Measurements from ENCODE around the gene ACTN1. TPM values are rescaled to one million over a fixed set of nuclear protein-coding genes. Genes with fewer than 3 reads are reported as not detected.

Gene ACTN1
- total and polyA plus RNA-seq, 2 experiments from 2014 or later, result 88.0 to 163 TPM

GRCh38 chr14:69012256-69012953 is 33.3 kb upstream of the ACTN1 start:
- Histone ChIP-seq H3K4me2 (no peak overlapping the region), H3K9me2 (replicated peaks; ENCODE audit: insufficient read depth) (no peaks in the 10 kb centered on the region), H3K79me2 (no peaks in the 10 kb centered on the region), H4K20me1 (ENCODE audit: insufficient read depth, poor library complexity, severe bottlenecking) (no peaks in the 10 kb centered on the region), H3K9me3 (ENCODE audit: low read depth) (no peaks in the 10 kb centered on the region), H3K27me3 (no peaks in the 10 kb centered on the region), H2AFZ (no peak overlapping the region), H3K36me3 (replicated peaks; ENCODE audit: insufficient read depth, low read depth) (no peaks in the 10 kb centered on the region), H3K4me1 (ENCODE audit: insufficient read depth) (peaks cover 14% of the 10 kb centered on the region), H3K4me3 (no peak overlapping the region), H3K27ac (no peak overlapping the region)
- TF ChIP-seq EZH2phosphoT487 (IDR thresholded peaks at IDR 0.05; ENCODE audit: low read depth, severe bottlenecking, unreplicated experiment), result no peak
- TF ChIP-seq CTCF (IDR thresholded peaks at IDR 0.05; ENCODE audit: poor library complexity), result no peak
- no peak for TF ChIP-seq EZH2 (IDR thresholded peaks at IDR 0.05; ENCODE audit: borderline replicate concordance)
- no peak for DNase-seq (ENCODE audit: low spot score)
- 97% methylated on average over 5 of the region's 5 CpGs for WGBS (ENCODE audit: low lambda C conversion rate, missing lambda C conversion rate)

- Histone ChIP-seq H3K4me1 (ENCODE audit: insufficient read depth) (peaks cover 14% of the 10 kb centered on the region), H4K20me1 (ENCODE audit: insufficient read depth, poor library complexity, severe bottlenecking) (no peaks in the 10 kb centered on the region), H2AFZ (no peak overlapping the region), H3K36me3 (replicated peaks; ENCODE audit: insufficient read depth, low read depth) (no peaks in the 10 kb centered on the region), H3K9me2 (replicated peaks; ENCODE audit: insufficient read depth) (no peaks in the 10 kb centered on the region), H3K4me2 (no peak overlapping the region), H3K27ac (no peak overlapping the region), H3K9me3 (ENCODE audit: low read depth) (no peaks in the 10 kb centered on the region), H3K79me2 (no peaks in the 10 kb centered on the region), H3K27me3 (no peaks in the 10 kb centered on the region), H3K4me3 (no peak overlapping the region)
- TF ChIP-seq EZH2 (IDR thresholded peaks at IDR 0.05; ENCODE audit: borderline replicate concordance) (no peak), EZH2phosphoT487 (IDR thresholded peaks at IDR 0.05; ENCODE audit: low read depth, severe bottlenecking, unreplicated experiment) (no peak), CTCF (IDR thresholded peaks at IDR 0.05; ENCODE audit: poor library complexity) (no peak)
- DNase-seq (ENCODE audit: low spot score), result no peak
- WGBS (ENCODE audit: low lambda C conversion rate, missing lambda C conversion rate), result 88% methylated on average over 1 of the region's 1 CpG
Measured at GRCh38 chr14:69010648-69011047, 31.5 kb upstream of the ACTN1 start.

GRCh38 chr14:69008421-69008884 is 29.4 kb upstream of the ACTN1 start:
- Histone ChIP-seq H4K20me1 (ENCODE audit: insufficient read depth, poor library complexity, severe bottlenecking) (no peaks in the 10 kb centered on the region), H3K4me1 (ENCODE audit: insufficient read depth) (peaks cover 9% of the 10 kb centered on the region), H3K9me3 (ENCODE audit: low read depth) (no peaks in the 10 kb centered on the region), H3K27ac (peak overlapping the region; percentile 54), H3K9me2 (replicated peaks; ENCODE audit: insufficient read depth) (no peaks in the 10 kb centered on the region), H3K4me2 (no peak overlapping the region), H3K27me3 (no peaks in the 10 kb centered on the region), H2AFZ (no peak overlapping the region), H3K79me2 (no peaks in the 10 kb centered on the region), H3K36me3 (replicated peaks; ENCODE audit: insufficient read depth, low read depth) (no peaks in the 10 kb centered on the region), H3K4me3 (no peak overlapping the region)
- no peak for TF ChIP-seq CTCF (IDR thresholded peaks at IDR 0.05; ENCODE audit: poor library complexity)
- TF ChIP-seq EZH2phosphoT487 (IDR thresholded peaks at IDR 0.05; ENCODE audit: low read depth, severe bottlenecking, unreplicated experiment), result no peak
- no peak for TF ChIP-seq EZH2 (IDR thresholded peaks at IDR 0.05; ENCODE audit: borderline replicate concordance)
- WGBS (ENCODE audit: low lambda C conversion rate, missing lambda C conversion rate), result 34% methylated on average over 1 of the region's 1 CpG
- peak; percentile 46 for DNase-seq (ENCODE audit: low spot score)

Measured in hepatocyte (in vitro differentiated cells).